Forelimb muscle (tissue), 1 donor: ENCODE data around the gene HDDC3. TPM values are rescaled to one million over a fixed set of nuclear protein-coding genes. Genes with fewer than 3 reads are reported as not detected.
A peak's percentile ranks its signal among the peaks of the same experiment; 100 is the strongest.

ENCODE experiments used
- DNase-seq: peaks from one replicate; pipeline ENCODE4 v3.0.0-alpha.2; 2013; ENCODE audit warnings: low read depth
- polyA plus RNA-seq: library from polyadenylated mRNA; unstranded; fragments of 120-200 nt; gene quantifications from one replicate; pipeline ENCODE4 v1.2.1, GENCODE V29; 2013; ENCODE audit not compliant: insufficient read length

Gene HDDC3
- polyA plus RNA-seq, result 11.3 TPM

GRCh38 chr15:90931828-90932659 lies at the start of gene HDDC3:
TSS of gene HDDC3 (minus strand) at chr15:90932549. CDS start at chr15:90932540, 9 bp downstream.
- DNase-seq, result peak; percentile 55

- DNase-seq, result no peak
Observed at GRCh38 chr15:90982135-90982534, 49.8 kb upstream of the HDDC3 start.

DNA sequence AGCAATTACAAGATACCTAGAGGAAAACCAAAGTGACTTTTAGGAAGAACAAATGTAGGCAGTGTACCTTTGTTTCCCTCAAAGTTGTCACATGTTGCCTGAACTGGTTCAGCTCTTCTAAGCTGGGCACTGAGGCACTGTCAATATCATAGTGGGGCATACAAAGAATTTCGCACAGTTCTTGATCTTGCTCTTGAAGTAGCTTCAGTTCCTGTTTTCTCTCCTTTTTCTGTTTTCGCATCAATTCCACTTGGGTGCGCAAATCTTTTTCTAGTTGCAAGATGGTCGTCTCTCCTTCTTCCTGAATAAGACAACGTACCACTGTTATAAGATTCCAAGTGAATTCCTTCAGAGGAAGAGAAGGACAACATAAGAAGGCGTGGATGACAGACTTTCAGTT lies 49.3 kb upstream of the HDDC3 start:
- no peak for DNase-seq

- no peak for DNase-seq
Observed at GRCh38 chr15:90979582-90979981, 47.2 kb upstream of the HDDC3 start.

DNA sequence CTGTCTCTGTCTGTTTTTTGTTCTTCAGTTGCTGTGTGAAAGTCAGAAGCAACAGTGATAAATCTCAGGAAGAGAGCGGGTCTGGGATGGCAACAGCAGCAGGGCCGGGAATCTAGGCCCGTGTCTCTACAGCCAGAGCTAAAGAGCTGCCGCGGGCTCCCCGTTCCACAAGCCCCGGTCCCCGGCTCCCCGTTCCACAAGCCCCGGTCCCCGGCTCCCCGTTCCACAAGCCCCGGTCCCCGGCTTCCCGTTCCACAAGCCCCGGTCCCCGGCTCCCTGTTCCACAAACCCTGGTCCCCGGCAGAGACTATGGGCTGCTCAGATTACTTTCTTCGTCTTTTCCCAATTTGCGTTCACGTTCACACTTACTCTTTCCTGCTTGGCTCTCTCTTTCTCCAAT lies 41.9 kb upstream of the HDDC3 start:
- no peak for DNase-seq

- DNase-seq, result no peak
Observed at GRCh38 chr15:90972133-90972532, 39.8 kb upstream of the HDDC3 start.

DNA sequence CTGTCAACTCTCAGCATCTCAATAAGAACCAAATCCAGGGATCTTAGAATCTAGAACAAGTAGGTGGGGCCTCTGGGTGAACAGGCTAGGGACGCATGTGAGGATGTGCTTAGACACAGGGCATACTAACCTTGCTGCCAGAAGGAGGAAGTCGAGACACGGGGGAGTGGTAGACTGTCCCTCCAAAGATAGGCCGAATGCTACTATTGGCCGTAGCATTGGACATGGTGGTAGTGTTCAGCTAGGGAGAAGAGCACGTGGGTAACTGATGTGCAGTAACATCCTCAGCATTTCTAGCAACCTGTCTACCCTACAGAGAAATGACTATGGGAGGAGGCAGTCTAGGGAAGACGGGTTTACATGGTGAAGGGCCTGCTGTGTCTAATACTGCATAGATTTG lies 37.9 kb upstream of the HDDC3 start:
- DNase-seq, result no peak

GRCh38 chr15:90968434-90968833 lies 36.1 kb upstream of the HDDC3 start:
- no peak for DNase-seq

GRCh38 chr15:90967206-90967605 lies 34.9 kb upstream of the HDDC3 start:
- no peak for DNase-seq

GRCh38 chr15:90966262-90966661 lies 33.9 kb upstream of the HDDC3 start:
- DNase-seq, result no peak

DNA sequence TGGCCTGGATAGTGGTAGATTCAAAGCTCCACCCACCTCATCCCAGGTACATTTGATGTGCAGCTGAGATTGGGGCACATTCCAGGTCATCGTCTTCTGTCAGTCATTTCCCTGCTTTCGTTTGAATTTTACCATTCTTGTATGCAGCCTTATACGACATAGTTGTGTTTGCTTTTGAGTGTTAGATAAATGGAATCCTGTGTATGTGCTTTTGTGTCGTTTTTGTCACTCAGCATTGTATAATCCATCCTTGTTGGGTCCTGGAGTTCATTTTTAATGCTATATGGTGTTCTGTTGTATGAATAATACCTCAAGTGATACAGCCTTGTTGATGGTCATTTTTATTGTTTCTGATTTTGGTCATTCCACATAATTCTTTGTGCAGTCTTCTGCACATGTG lies 29.7 kb upstream of the HDDC3 start:
- no peak for DNase-seq

DNA sequence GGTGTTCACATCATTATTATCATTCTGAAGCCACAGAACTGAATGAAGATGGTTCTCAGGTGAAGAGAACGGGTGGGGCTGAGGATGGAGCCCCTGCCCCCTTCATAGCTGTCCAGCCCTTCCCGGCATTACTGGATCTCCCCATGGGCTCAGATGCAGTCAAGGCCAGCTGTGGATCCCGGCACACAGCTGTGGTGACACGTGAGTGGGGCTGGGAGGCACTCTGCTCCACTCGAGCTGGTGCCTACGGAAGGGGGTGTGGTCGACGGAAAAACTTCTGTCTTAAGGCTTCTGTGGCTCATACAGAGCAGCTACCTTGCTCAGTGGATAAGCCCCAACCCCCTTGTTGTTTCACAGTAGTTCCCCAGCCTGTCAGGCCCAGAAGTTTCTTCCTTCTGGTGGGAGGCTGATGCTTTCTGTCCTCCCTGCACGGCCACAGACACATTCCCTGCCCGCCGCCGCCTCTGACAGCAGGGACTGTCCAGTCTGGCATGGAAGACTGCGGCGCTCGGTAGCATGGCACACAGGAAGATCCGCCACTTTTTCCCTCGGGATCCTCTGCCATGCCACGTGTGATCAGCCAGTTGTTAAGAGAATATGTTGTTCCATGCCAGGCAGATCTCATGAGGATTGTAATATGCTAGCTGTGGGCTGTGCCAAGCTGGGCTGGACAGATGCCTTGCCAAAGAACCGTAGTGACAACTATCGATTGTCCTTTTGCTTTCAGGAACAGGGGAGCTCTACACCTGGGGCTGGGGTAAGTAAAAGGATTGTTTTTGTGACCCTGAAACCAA lies 28.1 kb upstream of the HDDC3 start:
- no peak for DNase-seq

GRCh38 chr15:90959894-90960293 lies 27.5 kb upstream of the HDDC3 start:
- no peak for DNase-seq

DNA sequence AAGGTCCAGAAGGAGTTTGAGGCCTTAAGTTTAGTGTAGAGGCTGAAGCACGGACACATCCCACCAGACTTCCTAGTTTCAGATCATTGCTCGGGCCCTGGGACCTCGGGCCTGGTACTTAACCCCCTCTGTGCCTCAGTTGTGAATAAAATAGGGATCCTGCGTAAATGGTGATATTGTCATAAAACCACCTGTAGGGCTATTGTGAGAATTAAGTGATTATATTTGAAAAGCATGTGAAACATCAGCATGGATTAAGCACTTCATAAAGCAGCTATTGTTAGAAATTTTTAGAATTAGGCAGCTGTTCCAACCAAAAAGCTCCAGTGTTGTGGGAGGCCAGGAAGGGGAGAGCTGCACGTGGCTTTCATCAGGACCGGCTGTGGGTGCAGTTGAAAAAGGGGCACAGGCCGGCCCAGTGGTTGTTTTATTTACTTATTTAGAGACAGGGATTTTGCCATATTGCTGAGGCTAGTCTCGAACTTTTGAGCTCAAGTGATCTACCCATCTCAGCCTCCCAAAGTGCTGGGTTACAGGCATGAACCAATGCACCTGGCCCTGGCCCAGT lies 26.8 kb upstream of the HDDC3 start:
- DNase-seq, result no peak

DNA sequence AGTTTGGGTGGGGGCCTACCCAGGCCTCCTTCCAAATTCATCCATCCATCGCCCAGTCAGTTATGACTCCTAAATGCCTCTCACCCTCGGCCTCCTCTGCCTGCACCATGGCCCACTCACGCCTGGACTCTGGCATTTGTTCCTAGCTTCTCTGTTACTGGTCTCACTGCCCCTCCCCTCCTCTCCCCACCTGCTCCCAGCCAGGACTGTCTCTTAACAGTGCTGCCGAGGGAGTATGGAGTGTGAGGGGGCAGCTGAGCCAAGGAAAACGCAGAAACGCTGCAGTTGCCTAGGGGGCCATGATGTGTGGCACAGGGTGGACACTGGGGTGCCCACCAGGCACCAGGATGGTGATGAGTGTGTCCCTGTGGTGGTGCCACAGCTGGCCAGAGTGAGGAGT lies 25.4 kb upstream of the HDDC3 start:
- no peak for DNase-seq

DNA sequence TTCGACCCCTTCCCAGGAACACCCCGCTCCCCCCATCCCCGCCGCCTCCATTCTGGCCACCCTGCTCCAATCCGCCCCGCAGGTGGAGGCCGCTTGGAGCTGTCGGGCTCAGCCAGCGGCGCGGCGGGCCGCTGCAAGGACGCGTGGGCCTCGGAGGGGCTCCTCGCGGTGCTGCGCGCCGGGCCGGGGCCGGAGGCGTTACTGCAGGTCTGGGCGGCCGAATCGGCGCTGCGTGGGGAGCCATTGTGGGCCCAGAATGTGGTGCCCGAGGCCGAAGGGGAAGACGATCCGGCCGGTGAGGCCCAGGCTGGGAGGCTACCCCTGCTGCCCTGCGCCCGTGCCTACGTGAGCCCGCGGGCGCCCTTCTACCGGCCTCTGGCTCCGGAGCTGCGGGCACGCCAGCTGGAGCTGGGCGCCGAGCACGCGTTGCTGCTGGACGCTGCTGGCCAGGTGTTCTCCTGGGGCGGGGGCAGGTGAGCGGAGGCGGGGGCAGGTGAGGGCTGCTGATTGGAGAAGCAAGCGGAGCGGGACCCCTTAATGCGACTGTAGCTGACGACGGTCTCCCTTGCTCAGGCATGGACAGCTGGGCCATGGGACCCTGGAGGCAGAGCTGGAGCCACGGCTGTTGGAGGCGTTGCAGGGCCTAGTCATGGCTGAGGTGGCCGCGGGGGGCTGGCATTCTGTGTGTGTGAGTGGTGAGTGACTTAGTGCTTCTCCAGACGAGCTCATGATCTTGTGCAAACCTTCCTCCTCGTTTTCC lies 24.9 kb upstream of the HDDC3 start:
- DNase-seq, result no peak

- DNase-seq, result no peak
Observed at GRCh38 chr15:90956274-90957030, 24.1 kb upstream of the HDDC3 start.

GRCh38 chr15:90955624-90956273 lies 23.4 kb upstream of the HDDC3 start:
- DNase-seq, result no peak

DNA sequence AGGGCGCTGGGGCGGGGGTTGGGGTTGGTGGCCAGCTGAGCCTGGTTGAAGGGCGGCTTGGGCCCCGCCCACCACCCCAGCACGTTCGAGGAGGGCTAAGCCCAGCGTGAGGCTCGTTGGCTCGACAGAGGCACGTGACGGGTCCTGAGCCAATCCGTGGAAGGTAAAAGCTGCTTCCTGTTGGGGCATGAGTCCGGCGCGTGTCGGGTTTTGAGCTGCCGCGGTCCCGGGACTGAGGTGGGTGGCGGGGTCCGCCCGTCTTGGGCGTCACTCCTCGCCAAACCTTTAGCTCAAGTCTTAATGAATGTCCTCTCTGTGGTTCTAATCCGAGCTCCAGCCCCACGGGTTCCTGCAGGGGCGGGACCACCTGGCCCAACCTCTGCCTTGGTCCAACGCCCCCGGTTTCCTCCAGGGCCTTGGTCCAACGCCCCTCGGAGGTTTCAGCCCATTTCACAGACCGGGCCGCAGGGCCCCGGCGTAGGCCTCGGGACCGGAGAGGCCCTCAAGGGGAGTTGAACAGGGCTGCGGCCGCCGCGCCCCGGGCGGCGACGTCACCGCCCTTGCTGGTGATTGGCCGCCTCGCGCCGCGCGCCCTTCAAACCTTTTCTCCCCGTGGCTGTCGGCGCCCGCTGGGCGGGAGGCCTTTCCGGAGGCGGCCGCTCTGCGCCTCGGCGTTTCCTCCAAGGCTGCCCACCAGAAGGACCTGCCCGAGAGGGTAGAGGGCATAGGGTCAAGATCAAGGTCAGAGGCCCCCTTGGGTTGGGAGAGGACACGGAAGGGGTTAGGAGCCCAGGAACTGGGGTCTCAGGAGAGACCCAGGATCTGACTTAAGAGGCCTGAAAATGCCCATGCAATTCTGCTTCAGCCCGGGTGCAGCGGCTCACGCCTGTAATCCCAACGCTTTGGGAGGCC lies 22.6 kb upstream of the HDDC3 start, which contains the start of gene RCCD1:
Gene RCCD1 (plus strand): TSS at position 173 of the 912 bp plus-strand sequence. CDS start 1,851 bp downstream, outside the sequence.
- peak; percentile 92 for DNase-seq
